Aorta (tissue), 5 donors: ENCODE data around the gene GPATCH8. TPM values are rescaled to one million over a fixed set of nuclear protein-coding genes. Genes with fewer than 3 reads are reported as not detected.
A peak's percentile ranks its signal among the peaks of the same experiment; 100 is the strongest.

Experiments used
- ATAC-seq: fragments of 200-7000 bp; cut with Tn5 transposase; one replicate; pipeline ENCODE4 v1.9.1; 2022; ENCODE audit warnings: moderate library complexity; ENCODE audit not compliant: low FRiP score
- DNase-seq, 2 donors: peaks; one replicate each; pipeline ENCODE4 v3.0.0-alpha.2; 2020
- H3K27ac ChIP-seq, 2 donors: one replicate each; pipeline ENCODE4 v1.5.1; 2013; ENCODE audit warnings: low read length in 2 of 2, mild to moderate bottlenecking in 2 of 2, moderate library complexity in 2 of 2, control low read depth in 1 of 2, inconsistent platforms in 1 of 2, low read depth in 1 of 2
- H3K27me3 ChIP-seq, 2 donors: one replicate each; pipeline ENCODE4 v1.6.1; 2013; ENCODE audit warnings: control low read depth in 1 of 2, low read length in 1 of 2, mild to moderate bottlenecking in 1 of 2, moderate library complexity in 1 of 2; ENCODE audit not compliant: insufficient read depth in 2 of 2, control insufficient read depth in 1 of 2
- H3K36me3 ChIP-seq, 2 donors: one replicate each; pipeline ENCODE4 v1.6.1; 2013; ENCODE audit warnings: control low read depth in 1 of 2, low read length in 1 of 2, mild to moderate bottlenecking in 1 of 2; ENCODE audit not compliant: insufficient read depth in 2 of 2, control insufficient read depth in 1 of 2
- H3K4me1 ChIP-seq, 2 donors: one replicate each; pipeline ENCODE4 v1.6.1; 2013; ENCODE audit warnings: low read length in 2 of 2, control low read depth in 1 of 2, mild to moderate bottlenecking in 1 of 2, moderate library complexity in 1 of 2; ENCODE audit not compliant: insufficient read depth in 2 of 2, control insufficient read depth in 1 of 2
- H3K4me3 ChIP-seq, 2 donors: one replicate each; pipeline ENCODE4 v1.5.1; 2013; ENCODE audit warnings: low read length in 2 of 2, control low read depth in 1 of 2, mild to moderate bottlenecking in 1 of 2
- H3K9me3 ChIP-seq: one replicate; pipeline ENCODE4 v1.6.1; 2013; ENCODE audit warnings: mild to moderate bottlenecking, low read length; ENCODE audit not compliant: control insufficient read depth
- WGBS, 2 donors: extraction: QIAGEN DNeasy Blood & Tissue Kit; methylation state at CpG; one replicate each; pipeline ENCODE4 v1.1.7; 2013; 5-methylcytosine and 5-hydroxymethylcytosine counted together
- intact Hi-C, 2 donors: fragments of 100-400 bp; cut with DNase I; formaldehyde crosslinking; loops; one replicate each; pipeline versions ENCODE4 v1.14.2 to v1.15.0; 2022
- polyA plus RNA-seq, 2 donors: library from polyadenylated mRNA; stranded (reverse); fragments of 200-250 nt; gene quantifications; one replicate each; pipeline ENCODE4 v1.2.3, GENCODE V29; 2013
- total RNA-seq, 2 donors: library from RNA; stranded (reverse); fragmentation: NEBNext Ultra II Directional; extraction: Animal tissue kit (Norgen Biotek cat#: 25700); gene quantifications; one replicate each; pipeline ENCODE4 v1.2.1, GENCODE V29; 2021
- donor health status: healthy with polysubstance abuse.
- donor health status: Bipolar disorder and iron deficiency.
- donor health status: DM: no; HTN: no; CAD: no.
- donor health status: DM: no; HTN: no; CAD: no.
- donor health status: DM: yes; HTN: yes; CAD: no.

Gene GPATCH8
- total and polyA plus RNA-seq, 4 donors, result 4.9 to 56.5 (median 27.3) TPM

DNA sequence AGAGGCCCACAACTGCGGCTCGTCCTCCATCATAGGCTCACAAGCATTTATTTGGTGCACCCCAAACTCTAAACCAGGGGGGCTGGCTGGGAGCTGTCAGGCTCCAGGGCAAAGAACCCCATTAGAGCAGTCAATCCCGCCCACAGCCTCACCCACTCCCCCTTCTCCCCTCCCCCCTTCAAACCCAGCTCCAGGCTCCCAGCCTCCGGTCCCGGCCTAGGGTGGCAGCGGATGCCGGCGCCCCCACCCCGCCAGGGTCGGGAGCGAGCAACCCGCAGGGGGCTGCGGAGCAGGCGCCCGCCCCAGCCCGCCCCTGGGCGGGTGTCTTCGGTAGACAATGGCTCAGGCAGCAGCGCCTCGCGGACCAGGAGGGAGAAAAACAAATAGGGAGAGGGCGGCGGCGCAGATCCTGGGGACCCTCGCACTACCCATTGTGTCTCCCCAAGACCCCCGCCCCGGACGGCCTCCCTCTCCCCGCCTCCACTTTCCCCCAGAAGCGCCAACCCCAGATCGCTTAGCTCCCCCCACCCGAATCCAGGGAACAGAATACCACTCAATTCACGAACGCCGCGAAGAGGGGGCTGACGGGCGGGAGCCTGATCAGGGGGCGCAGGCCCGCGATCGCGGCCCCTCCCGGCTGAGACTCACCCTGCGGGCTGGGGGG, 140.1 kb downstream of the GPATCH8 start:
- DNase-seq, result peak; percentile 49 to 79
- no peaks in the 10 kb centered on the region for H3K27me3 ChIP-seq
- WGBS, 2 donors, result 0 to 1% methylated on average over 38 to 45 of the region's 45 CpGs

GRCh38 chr17:44362459-44362948, 140.7 kb downstream of the GPATCH8 start:
- H3K27ac ChIP-seq, result no peak overlapping the region
- whole genome bisulfite sequencing, 2 donors, result 26 to 27% methylated on average over 10 to 11 of the region's 11 CpGs
- H3K9me3 ChIP-seq, result no peaks in the 10 kb centered on the region
- no peak overlapping the region for H3K4me3 ChIP-seq
- DNase-seq (peak in 1 of 2 donors; percentile 36), ATAC-seq (peak; percentile 9)
- no peaks in the 10 kb centered on the region for H3K27me3 ChIP-seq
- no peaks in the 10 kb centered on the region for H3K4me1 ChIP-seq
- no peaks in the 10 kb centered on the region for H3K36me3 ChIP-seq
- intact Hi-C loops, result no loop called here

More for the DNA sequence above, 140.1 kb downstream of the GPATCH8 start:
- Histone ChIP-seq H3K4me1 (no peaks in the 10 kb centered on the region), H3K36me3 (no peaks in the 10 kb centered on the region), H3K9me3 (no peaks in the 10 kb centered on the region), H3K27ac (no peak overlapping the region), H3K4me3 (peak overlapping the region; percentile 36 to 57)
- ATAC-seq, result no peak
- intact Hi-C loops, result no loop called here

DNA sequence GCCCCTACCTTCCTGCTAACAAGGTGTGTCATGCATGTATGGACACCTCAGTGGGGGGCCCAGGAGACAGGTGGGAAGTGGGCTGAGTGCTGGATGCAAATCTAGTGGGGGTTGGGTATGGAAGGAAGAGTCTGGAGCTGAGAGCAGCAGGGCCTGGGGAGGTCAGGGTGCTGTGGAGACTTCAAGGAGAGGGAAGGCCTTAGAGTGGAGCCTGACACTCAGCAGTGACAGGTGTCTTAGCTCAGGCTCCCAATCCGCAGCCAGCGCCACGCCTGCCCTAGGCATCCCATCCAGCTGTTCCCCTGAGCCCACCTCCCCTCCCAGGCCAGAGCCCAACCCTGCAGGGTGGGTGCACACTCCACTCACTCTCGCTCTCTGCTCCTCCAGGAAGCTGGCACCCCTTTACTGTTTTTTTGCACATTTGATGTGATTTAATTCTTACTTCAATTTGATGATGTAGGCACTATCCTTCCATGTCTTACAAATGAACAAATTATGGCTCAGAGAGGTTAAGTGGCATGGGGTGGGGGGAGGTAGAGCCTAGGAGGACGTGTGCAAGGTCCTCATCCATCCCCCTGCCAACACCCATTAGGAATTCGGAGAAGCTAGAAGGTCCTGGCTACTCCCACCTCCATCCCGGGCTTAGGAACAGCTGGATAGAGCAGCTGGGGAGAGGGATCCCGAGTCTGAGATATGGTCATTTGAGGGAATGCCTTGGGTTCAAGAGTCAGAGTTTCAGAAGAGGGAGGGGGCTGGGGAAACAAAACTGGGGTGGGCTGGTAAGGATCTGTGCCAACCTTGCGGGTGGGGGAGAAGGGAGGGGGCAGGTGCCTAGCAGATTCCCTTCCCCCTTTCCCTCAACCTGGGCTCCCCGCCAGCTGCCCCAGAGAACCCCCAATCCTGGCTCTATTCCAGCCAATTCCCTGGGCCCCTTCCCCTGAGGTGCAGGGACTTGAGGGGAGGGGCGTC, 141.6 kb downstream of the GPATCH8 start:
- intact Hi-C loops, result no loop called here
- Histone ChIP-seq H3K27ac (no peak overlapping the region), H3K4me1 (no peaks in the 10 kb centered on the region), H3K9me3 (no peaks in the 10 kb centered on the region), H3K36me3 (no peaks in the 10 kb centered on the region), H3K27me3 (no peaks in the 10 kb centered on the region), H3K4me3 (no peak overlapping the region)
- DNase-seq (peak; percentile 32 to 46), ATAC-seq (no peak)
- 70 to 72% methylated on average over 10 to 11 of the region's 11 CpGs for WGBS, 2 donors

DNA sequence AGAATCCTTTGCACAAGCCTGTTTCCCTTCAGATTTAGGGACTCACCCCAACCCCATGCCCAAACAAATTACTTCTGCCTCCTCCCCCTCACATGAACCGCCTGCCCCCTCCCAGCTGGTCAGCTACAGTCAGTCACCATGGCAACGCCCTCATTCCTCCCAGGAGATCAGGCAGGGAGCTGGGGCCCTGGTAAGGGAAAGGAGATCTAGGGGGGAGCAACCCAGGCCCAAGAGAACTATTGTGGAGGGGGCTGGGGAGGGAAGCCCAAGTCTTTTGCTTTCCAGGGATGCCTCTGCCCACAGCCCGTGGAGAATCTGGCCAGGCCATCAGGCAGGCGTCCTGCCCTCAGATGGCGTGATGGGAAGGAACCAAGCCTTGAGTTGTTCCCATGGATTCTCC, 142.4 kb downstream of the GPATCH8 start:
- Histone ChIP-seq H3K4me3 (no peak overlapping the region), H3K4me1 (no peaks in the 10 kb centered on the region), H3K36me3 (no peaks in the 10 kb centered on the region), H3K27ac (no peak overlapping the region), H3K27me3 (no peaks in the 10 kb centered on the region), H3K9me3 (no peaks in the 10 kb centered on the region)
- no peak for ATAC-seq
- intact Hi-C loops, result no loop called here
- 55 to 62% methylated on average over 5 of the region's 5 CpGs for WGBS, 2 donors
- peak; percentile 42 to 55 for DNase-seq

- H3K9me3 ChIP-seq, result no peaks in the 10 kb centered on the region
- WGBS, 2 donors, result 47 to 52% methylated on average over 6 of the region's 6 CpGs
- H3K4me1 ChIP-seq, result no peaks in the 10 kb centered on the region
- H3K27ac ChIP-seq, result no peak overlapping the region
- no peak overlapping the region for H3K4me3 ChIP-seq
- no peaks in the 10 kb centered on the region for H3K36me3 ChIP-seq
- ATAC-seq (no peak), DNase-seq (no peak)
- no peaks in the 10 kb centered on the region for H3K27me3 ChIP-seq
- intact Hi-C loops, result no loop called here
These were observed 143.1 kb downstream of the GPATCH8 start for GRCh38 chr17:44360144-44360533.

GRCh38 chr17:44359458-44360143, 143.6 kb downstream of the GPATCH8 start:
- DNase-seq (peak; percentile 44 to 64), ATAC-seq (no peak)
- intact Hi-C loops, result no loop called here
- H3K27ac ChIP-seq, result no peak overlapping the region
- no peaks in the 10 kb centered on the region for H3K27me3 ChIP-seq
- H3K9me3 ChIP-seq, result no peaks in the 10 kb centered on the region
- 80 to 84% methylated on average over 8 to 14 of the region's 14 CpGs for WGBS, 2 donors
- H3K4me3 ChIP-seq, result no peak overlapping the region
- H3K4me1 ChIP-seq, result no peaks in the 10 kb centered on the region
- no peaks in the 10 kb centered on the region for H3K36me3 ChIP-seq

DNA sequence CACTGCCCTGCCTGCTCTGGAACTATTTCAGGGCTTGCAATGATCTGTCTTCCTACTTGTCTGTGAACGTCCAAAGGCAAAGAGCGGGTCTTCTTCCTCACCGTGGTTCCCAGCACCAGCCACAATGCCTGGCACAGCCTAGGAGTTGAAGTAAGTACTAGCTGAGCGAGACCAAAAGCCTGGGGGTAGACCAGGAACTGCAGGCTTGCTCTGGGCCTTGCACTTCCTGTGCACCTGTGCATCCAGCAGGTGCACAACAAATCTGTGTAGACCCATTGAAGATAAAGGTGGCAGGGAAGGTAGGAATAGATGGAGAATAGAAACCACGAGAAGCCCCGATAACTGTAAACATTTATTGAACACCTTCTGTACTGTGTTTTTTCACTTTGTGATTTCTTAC, 144.2 kb downstream of the GPATCH8 start:
- intact Hi-C loops, result no loop called here
- WGBS, 2 donors, result 77 to 79% methylated on average over 6 of the region's 6 CpGs
- Histone ChIP-seq H3K4me3 (no peak overlapping the region), H3K36me3 (no peaks in the 10 kb centered on the region), H3K27ac (no peak overlapping the region), H3K27me3 (no peaks in the 10 kb centered on the region), H3K4me1 (no peaks in the 10 kb centered on the region), H3K9me3 (no peaks in the 10 kb centered on the region)
- ATAC-seq (no peak), DNase-seq (no peak)

GRCh38 chr17:44358066-44358465, 145.1 kb downstream of the GPATCH8 start:
- Histone ChIP-seq H3K27ac (no peak overlapping the region), H3K27me3 (no peaks in the 10 kb centered on the region), H3K36me3 (no peaks in the 10 kb centered on the region), H3K4me3 (no peak overlapping the region), H3K4me1 (no peaks in the 10 kb centered on the region), H3K9me3 (no peaks in the 10 kb centered on the region)
- WGBS, 2 donors, result 91% methylated on average over 9 of the region's 9 CpGs
- no peak for ATAC-seq
- intact Hi-C loops, result no loop called here
- no peak for DNase-seq
